ENCODE results near the gene CYB5RL. TPM values are rescaled to one million over a fixed set of nuclear protein-coding genes. Genes with fewer than 3 reads are reported as not detected.

CYB5RL gene
- total and polyA plus RNA-seq, 2 donors from 2014 or later = 3.9 to 8.1 TPM

- Histone ChIP-seq H3K27me3 (ENCODE audit: control insufficient read depth, insufficient read depth, low read length) (no peaks in the 10 kb centered on the region), H3K4me3 (ENCODE audit: low read length in 3 of 3) (no peak overlapping the region), H3K4me1 (ENCODE audit: control insufficient read depth in 2 of 3, insufficient read depth in 2 of 3, low read depth in 1 of 3, low read length in 3 of 3) (no peaks in the 10 kb centered on the region), H3K36me3 (ENCODE audit: control insufficient read depth in 2 of 3, insufficient read depth in 3 of 3, low read length in 3 of 3) (no peaks in the 10 kb centered on the region), H3K9ac (ENCODE audit: low read length in 3 of 3) (no peak overlapping the region), H3K9me3 (ENCODE audit: control insufficient read depth in 2 of 3, insufficient read depth in 1 of 3, low read length in 3 of 3) (no peaks in the 10 kb centered on the region), H3K27ac (ENCODE audit: low read depth in 2 of 2, low read length in 2 of 2) (no peak overlapping the region)
- TF ChIP-seq CTCF (IDR thresholded peaks at IDR 0.05; ENCODE audit: borderline replicate concordance, extremely low read depth, insufficient read depth) = no peak
- no peak for DNase-seq
- intact Hi-C loops (cut with DNase I) = no loop called here
- FAIRE-seq = no peak
Observed at GRCh38 chr1:54156201-54156600, 43.6 kb downstream of the CYB5RL start.

- intact Hi-C loops (cut with DNase I) = no loop called here
- no peaks in the 10 kb centered on the region for H3K9me3 ChIP-seq (ENCODE audit: control insufficient read depth in 2 of 3, insufficient read depth in 1 of 3, low read length in 3 of 3)
- TF ChIP-seq CTCF (IDR thresholded peaks at IDR 0.05; ENCODE audit: borderline replicate concordance, extremely low read depth, insufficient read depth) = no peak
- H3K27me3 ChIP-seq (ENCODE audit: control insufficient read depth, insufficient read depth, low read length) = no peaks in the 10 kb centered on the region
- no peak overlapping the region for H3K4me3 ChIP-seq (ENCODE audit: low read length in 3 of 3)
- FAIRE-seq (no peak), DNase-seq (no peak)
- H3K4me1 ChIP-seq (ENCODE audit: control insufficient read depth in 2 of 3, insufficient read depth in 2 of 3, low read depth in 1 of 3, low read length in 3 of 3) = no peaks in the 10 kb centered on the region
- H3K27ac ChIP-seq (ENCODE audit: low read depth in 2 of 2, low read length in 2 of 2) = no peak overlapping the region
- H3K9ac ChIP-seq (ENCODE audit: low read length in 3 of 3) = no peak overlapping the region
- H3K36me3 ChIP-seq (ENCODE audit: control insufficient read depth in 2 of 3, insufficient read depth in 3 of 3, low read length in 3 of 3) = no peaks in the 10 kb centered on the region
Observed at GRCh38 chr1:54153535-54154439, 46.0 kb downstream of the CYB5RL start.

GRCh38 chr1:54152696-54153095 lies 47.1 kb downstream of the CYB5RL start, which contains the start of gene CDCP2:
CDCP2 (minus strand) TSS chr1:54153000; CDS start chr1:54152922, 78 bp downstream.
- Histone ChIP-seq H3K9ac (ENCODE audit: low read length in 3 of 3) (no peak within 1 kb of the TSS), H3K9me3 (ENCODE audit: control insufficient read depth in 2 of 3, insufficient read depth in 1 of 3, low read length in 3 of 3) (no peaks in the 10 kb centered on the region), H3K27me3 (ENCODE audit: control insufficient read depth, insufficient read depth, low read length) (no peaks in the 10 kb centered on the region), H3K4me3 (ENCODE audit: low read length in 3 of 3) (no peak within 1 kb of the TSS), H3K36me3 (ENCODE audit: control insufficient read depth in 2 of 3, insufficient read depth in 3 of 3, low read length in 3 of 3) (no peaks in the 10 kb centered on the region), H3K4me1 (ENCODE audit: control insufficient read depth in 2 of 3, insufficient read depth in 2 of 3, low read depth in 1 of 3, low read length in 3 of 3) (no peaks in the 10 kb centered on the region), H3K27ac (ENCODE audit: low read depth in 2 of 2, low read length in 2 of 2) (no peak within 1 kb of the TSS)
- TF ChIP-seq CTCF (IDR thresholded peaks at IDR 0.05; ENCODE audit: borderline replicate concordance, extremely low read depth, insufficient read depth) = no peak
- FAIRE-seq = no peak
- DNase-seq = no peak
- intact Hi-C loops (cut with DNase I) = no loop called here

Data from kidney (tissue), 14 donors.